Measurements from ENCODE around the gene RNF121. TPM values are rescaled to one million over a fixed set of nuclear protein-coding genes. Genes with fewer than 3 reads are reported as not detected.

RNF121 gene
- total RNA-seq, 8 experiments from 2014 or later, result 20.6 to 36.4 (median 31.9) TPM

DNA sequence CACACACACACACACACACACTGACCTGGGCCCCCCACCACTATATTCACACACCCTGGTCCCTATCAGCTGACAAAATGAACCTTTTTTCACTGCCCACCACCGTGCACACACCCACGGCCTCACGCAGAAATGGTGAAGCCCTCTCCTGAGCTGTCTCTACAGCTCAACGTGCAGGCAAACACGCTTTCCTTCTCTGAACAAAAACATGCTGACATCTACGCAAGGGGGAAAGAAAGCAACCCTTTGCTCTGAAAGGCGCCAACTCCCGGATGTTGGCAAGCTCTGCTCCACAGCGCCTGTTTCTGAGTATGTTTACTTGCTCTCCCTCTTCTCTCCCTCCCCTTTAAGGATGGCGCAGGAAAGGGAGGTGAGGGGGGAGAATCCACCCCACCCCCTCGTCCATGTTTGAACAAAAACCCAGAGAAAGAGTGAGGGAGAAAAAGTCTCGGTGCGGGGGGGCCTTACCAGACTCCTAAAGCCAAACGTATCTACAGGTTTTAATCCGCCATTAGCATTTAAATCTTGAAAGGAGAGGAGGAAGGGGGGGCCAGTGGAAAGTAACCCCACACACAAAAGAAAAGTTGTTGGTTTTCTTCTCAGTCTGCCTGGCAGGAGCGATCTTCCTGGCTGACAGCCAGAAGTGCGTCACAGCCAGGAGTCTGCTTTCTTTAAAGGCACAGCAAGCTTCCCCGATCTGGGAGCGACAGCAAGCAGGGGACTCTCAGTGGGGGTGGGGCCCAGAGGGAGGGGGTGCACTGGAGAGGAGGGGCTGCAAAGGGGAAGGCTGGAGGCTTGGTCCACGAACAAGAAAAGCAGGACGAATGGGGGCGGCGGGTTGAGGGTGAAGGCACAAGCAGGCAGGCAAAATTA, 111.9 kb downstream of the RNF121 start:
- peak overlapping the region; percentile 93 to 95 for H3K27ac ChIP-seq
- peak overlapping the region; percentile 38 to 65 (median 49) for H3K4me3 ChIP-seq
- peaks cover 41 to 42% of the 10 kb centered on the region in 2 donors for H3K4me1 ChIP-seq (replicated peaks in 1 of 2)
- in situ Hi-C loops (cut with MboI; ENCODE audit: low pct_unique_long_range_greater_than_20kb in 2 of 9, low sequenced_read_pairs in 9 of 9, unreplicated experiment in 9 of 9), result loop anchor here in 2 of 9 experiments (25.0 kb wide), 1 partner anchor 372 kb away; no protein-coding TSS in a partner anchor
- ATAC-seq (replicated peaks in 6 of 8), result peak; percentile 61 to 81 (median 74)
- 0 to 4% (median 0%) methylated on average over 1 to 8 of the region's 23 CpGs; no CpG with 5 or more reads in 3 of the 10 experiments for WGBS, 10 experiments

DNA sequence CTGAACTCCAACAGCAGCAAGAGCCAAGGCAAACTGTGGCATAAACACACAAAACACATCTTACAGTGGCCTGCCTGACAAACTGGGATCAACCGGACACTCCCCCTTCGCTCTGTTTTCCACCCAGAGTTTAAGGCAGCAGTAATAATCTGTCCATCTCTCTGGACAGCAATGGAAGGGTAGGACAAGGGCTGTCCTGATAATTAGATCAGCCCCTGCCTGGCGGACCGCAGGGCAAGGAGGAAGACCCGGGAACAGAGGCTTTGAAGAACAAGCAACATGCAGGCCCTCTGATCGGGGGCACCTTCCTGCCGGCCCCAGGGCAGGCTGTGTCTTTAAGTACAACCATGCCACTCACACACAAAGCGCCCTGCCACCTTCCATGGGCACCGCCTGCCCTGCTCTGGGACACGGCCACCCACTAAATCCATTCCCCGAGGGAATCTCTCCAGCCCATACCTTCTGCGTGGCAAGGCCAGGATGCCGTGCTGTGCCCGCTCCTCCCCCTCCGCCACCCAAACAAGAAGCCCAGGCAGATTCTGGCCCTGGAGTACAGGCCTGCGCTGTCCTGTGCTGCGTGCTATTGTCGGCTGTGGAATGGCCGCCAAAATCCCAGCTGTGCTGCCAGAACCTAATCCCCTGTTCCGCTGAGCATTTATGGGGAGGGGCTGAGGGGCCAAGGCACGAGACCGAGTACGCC, 112.7 kb downstream of the RNF121 start:
- peaks cover 41 to 45% of the 10 kb centered on the region in 2 donors for H3K4me1 ChIP-seq (replicated peaks in 1 of 2)
- in situ Hi-C loops (cut with MboI; ENCODE audit: low pct_unique_long_range_greater_than_20kb in 2 of 9, low sequenced_read_pairs in 9 of 9, unreplicated experiment in 9 of 9), result loop anchor here in 2 of 9 experiments (25.0 kb wide), 1 partner anchor 371 kb away; no protein-coding TSS in a partner anchor
- ATAC-seq (replicated peaks in 6 of 8), result peak; percentile 53 to 77 (median 62)
- peak overlapping the region; percentile 93 to 95 for H3K27ac ChIP-seq
- 3 to 13% (median 8%) methylated on average over 2 to 7 of the region's 23 CpGs; no CpG with 5 or more reads in 5 of the 10 experiments for WGBS, 10 experiments
- H3K4me3 ChIP-seq, result peak overlapping the region; percentile 38 to 65 (median 49)

DNA sequence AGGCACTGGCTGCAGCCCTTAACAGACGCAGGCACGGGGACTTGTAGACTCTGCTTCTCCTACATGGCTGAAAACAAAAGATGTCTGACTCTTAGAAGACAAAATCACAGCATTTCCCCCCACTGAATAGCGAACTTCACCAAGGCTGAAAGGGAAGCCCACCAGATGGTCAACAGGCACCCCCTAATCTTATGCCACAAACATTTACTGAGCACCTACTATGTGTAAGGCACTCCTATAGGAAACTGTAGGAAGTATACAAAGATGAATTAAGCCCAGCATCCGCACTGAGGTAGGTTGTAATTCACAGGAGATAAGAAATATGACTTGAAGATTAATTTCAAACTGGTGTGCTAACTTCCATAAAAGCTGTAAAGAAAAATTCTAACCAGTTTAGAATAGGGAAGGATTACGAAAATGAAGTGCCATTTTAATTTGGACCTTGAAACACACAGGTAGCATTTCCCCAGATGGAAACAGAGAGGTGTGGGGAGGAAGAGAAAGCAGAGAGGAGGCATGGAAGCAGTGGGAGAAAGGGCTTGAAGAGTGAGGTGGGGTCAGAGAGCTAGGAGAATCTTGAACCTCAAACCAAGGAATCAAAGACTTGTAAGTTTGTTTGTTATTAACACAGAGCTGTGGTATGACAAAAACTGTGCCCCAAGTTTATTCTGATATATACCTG, 113.4 kb downstream of the RNF121 start:
- no peak for ATAC-seq (replicated peaks in 6 of 8)
- WGBS, 10 experiments, result 22 to 100% (median 54%) methylated on average over 1 to 5 of the region's 5 CpGs
- Histone ChIP-seq H3K4me1 (replicated peaks in 1 of 2) (peaks cover 37 to 40% of the 10 kb centered on the region in 2 donors), H3K4me3 (peak overlapping the region; percentile 38 to 65 (median 49)), H3K27ac (peak overlapping the region; percentile 93 to 95)
- in situ Hi-C loops (cut with MboI; ENCODE audit: low pct_unique_long_range_greater_than_20kb in 2 of 9, low sequenced_read_pairs in 9 of 9, unreplicated experiment in 9 of 9), result loop anchor here in 2 of 9 experiments (25.0 kb wide), 1 partner anchor 370 kb away; no protein-coding TSS in a partner anchor

DNA sequence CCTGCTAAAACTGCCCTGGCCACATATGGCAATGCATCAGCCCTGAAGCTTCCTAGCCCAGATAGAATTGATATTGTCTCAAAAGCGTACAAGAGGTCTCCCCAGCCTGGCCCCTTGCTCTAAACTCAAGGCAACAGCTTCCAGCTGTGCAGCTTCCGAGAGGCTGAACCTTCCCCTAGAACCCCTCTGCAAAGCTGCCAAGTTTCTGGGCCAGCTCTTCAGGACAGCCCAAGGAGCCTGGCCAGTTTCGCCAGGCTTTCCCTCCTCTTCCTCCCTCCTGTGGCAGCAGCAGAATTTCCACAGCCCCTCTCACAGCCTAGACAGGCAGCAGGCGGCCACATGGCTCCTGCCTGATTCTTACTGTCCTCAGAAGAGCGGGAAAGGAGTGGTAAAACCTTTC, 117.0 kb downstream of the RNF121 start:
- no peak overlapping the region for H3K27ac ChIP-seq
- 60 to 100% (median 94%) methylated on average over 1 to 4 of the region's 5 CpGs; no CpG with 5 or more reads in 3 of the 10 experiments for WGBS, 10 experiments
- H3K4me3 ChIP-seq, result no peak overlapping the region
- in situ Hi-C loops (cut with MboI; ENCODE audit: low pct_unique_long_range_greater_than_20kb in 2 of 9, low sequenced_read_pairs in 9 of 9, unreplicated experiment in 9 of 9), result loop anchor here in 2 of 9 experiments (25.0 kb wide), 1 partner anchor 366 kb away; no protein-coding TSS in a partner anchor
- no peak for ATAC-seq (replicated peaks in 6 of 8)
- peaks cover 22 to 28% of the 10 kb centered on the region in 2 donors for H3K4me1 ChIP-seq (replicated peaks in 1 of 2)

Other genes with a start within 250 kb of the RNF121 start
- gene DEFB108B, start 95.8 kb upstream of the RNF121 start, total RNA-seq, result not detected
- not detected for gene DEFB131B, start 50.6 kb upstream of the RNF121 start, total RNA-seq
- gene XNDC1N, start 452 bp upstream of the RNF121 start, total RNA-seq, result 10 to 100 TPM in 1 of 8 experiments, 1 to 10 TPM in 7; 4.6 to 11.5 (median 7.1) TPM
- 1 to 10 TPM; 3.2 to 7.5 (median 4.7) TPM for gene IL18BP, start 69.9 kb downstream of the RNF121 start, total RNA-seq
- gene NUMA1, start 151.5 kb downstream of the RNF121 start, total RNA-seq, result 100 to 1,000 TPM in 3 of 8 experiments, 10 to 100 TPM in 5; 76.0 to 217 (median 95.6) TPM
- 10 to 100 TPM in 6 of 8 experiments, 1 to 10 TPM in 2; 3.6 to 39.0 (median 12.6) TPM for gene LRRC51, start 151.8 kb downstream of the RNF121 start, total RNA-seq
- 100 to 1,000 TPM in 1 of 8 experiments, 10 to 100 TPM in 7; 49.3 to 120 (median 67.8) TPM for gene LAMTOR1, start 174.3 kb downstream of the RNF121 start, total RNA-seq
- gene TOMT, start 176.9 kb downstream of the RNF121 start, total RNA-seq, result not detected
- gene ANAPC15, start 183.6 kb downstream of the RNF121 start, total RNA-seq, result 10 to 100 TPM; 25.2 to 95.2 (median 38.8) TPM
- gene FOLR3, start 206.7 kb downstream of the RNF121 start, total RNA-seq, result 10 to 100 TPM in 1 of 8 experiments, 1 to 10 TPM in 1, under 1 TPM in 1, not detected in 5; 0.40 to 27.3 (median 2.0) TPM

Data from motor neuron (in vitro differentiated cells).